Lower lobe of right lung (tissue), 2 donors: ENCODE data around the gene DFFA. TPM values are rescaled to one million over a fixed set of nuclear protein-coding genes. Genes with fewer than 3 reads are reported as not detected.
A peak's percentile ranks its signal among the peaks of the same experiment; 100 is the strongest.
"Not testable (repeated sequence)": the region's sequence is repeated elsewhere in the genome, so short reads cannot be mapped to it uniquely, and the experiment has no call there.

Source experiments
- ATAC-seq, 2 donors: fragments of 200-7000 bp; cut with Tn5 transposase; one replicate each; pipeline ENCODE4 v1.9.1; 2020 to 2022; ENCODE audit warnings: mild to moderate bottlenecking in 2 of 2, moderate library complexity in 2 of 2
- DNase-seq: peaks from one replicate; pipeline ENCODE4 v3.0.0-alpha.2; 2020
- H3K27ac ChIP-seq: fragments of 200-600 bp; one replicate; pipeline ENCODE4 v1.8.0; 2022
- H3K27me3 ChIP-seq: fragments of 200-600 bp; one replicate; pipeline ENCODE4 v1.8.0; 2022; ENCODE audit warnings: low read depth
- H3K36me3 ChIP-seq: fragments of 200-600 bp; one replicate; pipeline ENCODE4 v1.8.0; 2022; ENCODE audit warnings: mild to moderate bottlenecking
- H3K4me1 ChIP-seq: fragments of 200-600 bp; one replicate; pipeline ENCODE4 v1.8.0; 2022
- H3K4me3 ChIP-seq: fragments of 200-600 bp; one replicate; pipeline ENCODE4 v1.8.0; 2022; ENCODE audit warnings: mild to moderate bottlenecking
- H3K9me3 ChIP-seq: fragments of 200-600 bp; one replicate; pipeline ENCODE4 v1.8.0; 2022
- CTCF ChIP-seq: fragments of 200-600 bp; IDR thresholded peaks from one replicate; pipeline ENCODE4 v1.8.0; 2022; ENCODE audit warnings: antibody characterized with exemption, mild to moderate bottlenecking
- intact Hi-C: fragments of 100-400 bp; cut with DNase I; formaldehyde crosslinking; loops from one replicate; pipeline ENCODE4 v1.11.0; 2022
- total RNA-seq: library from RNA; stranded (reverse); fragmentation: NEBNext Ultra II Directional; extraction: Animal tissue kit (Norgen Biotek cat#: 25700); gene quantifications from one replicate; pipeline ENCODE4 v1.2.1, GENCODE V29; 2021
- donor health status: DM: no; HTN: yes; CAD: no; lungs with severe emphysema.

The DFFA gene
- total RNA-seq, 1 donor from 2014 or later, result 37.0 TPM

- no peak for TF ChIP-seq CTCF
- DNase-seq, result no peak
- Histone ChIP-seq H3K27ac (no peak overlapping the region), H3K4me3 (no peak overlapping the region), H3K36me3 (peaks cover 43% of the 10 kb centered on the region), H3K27me3 (no peaks in the 10 kb centered on the region), H3K9me3 (no peaks in the 10 kb centered on the region), H3K4me1 (peaks cover 27% of the 10 kb centered on the region)
- intact Hi-C loops, result no loop called here
- no peak for ATAC-seq
Observed at GRCh38 chr1:10470043-10470442, 2.3 kb downstream of the DFFA start.

- ATAC-seq, result no peak
- H3K9me3 ChIP-seq, result no peaks in the 10 kb centered on the region
- H3K4me3 ChIP-seq, result no peak overlapping the region
- intact Hi-C loops, result no loop called here
- H3K4me1 ChIP-seq, result peaks cover 19% of the 10 kb centered on the region
- H3K36me3 ChIP-seq, result peaks cover 72% of the 10 kb centered on the region
- DNase-seq, result no peak
- H3K27ac ChIP-seq, result no peak overlapping the region
- TF ChIP-seq CTCF, result no peak
- no peaks in the 10 kb centered on the region for H3K27me3 ChIP-seq
Observed at GRCh38 chr1:10467078-10467477, 5.3 kb downstream of the DFFA start.

- H3K27ac ChIP-seq, result no peak overlapping the region
- no peak for DNase-seq
- H3K4me3 ChIP-seq, result no peak overlapping the region
- TF ChIP-seq CTCF, result no peak
- ATAC-seq, result peak in 1 of 2 donors; percentile 36
- H3K27me3 ChIP-seq, result no peaks in the 10 kb centered on the region
- H3K4me1 ChIP-seq, result peaks cover 5% of the 10 kb centered on the region
- H3K36me3 ChIP-seq, result peaks cover 51% of the 10 kb centered on the region
- intact Hi-C loops, result no loop called here
- no peaks in the 10 kb centered on the region for H3K9me3 ChIP-seq
Observed at GRCh38 chr1:10459184-10459583, 13.1 kb downstream of the DFFA start.

- DNase-seq, result no peak
- Histone ChIP-seq H3K4me3 (no peak overlapping the region), H3K36me3 (peaks cover 39% of the 10 kb centered on the region), H3K27me3 (no peaks in the 10 kb centered on the region), H3K9me3 (no peaks in the 10 kb centered on the region), H3K27ac (no peak overlapping the region), H3K4me1 (peaks cover under 1% of the 10 kb centered on the region)
- ATAC-seq, result no peak
- intact Hi-C loops, result no loop called here
- no peak for TF ChIP-seq CTCF
Observed at GRCh38 chr1:10457875-10458274, 14.5 kb downstream of the DFFA start.

- H3K36me3 ChIP-seq, result peaks cover 35% of the 10 kb centered on the region
- H3K4me1 ChIP-seq, H3K9me3 ChIP-seq, intact Hi-C loops, H3K27ac ChIP-seq, H3K27me3 ChIP-seq, ATAC-seq, H3K4me3 ChIP-seq, DNase-seq: not testable (repeated sequence)
Observed at GRCh38 chr1:10457462-10457861, 14.9 kb downstream of the DFFA start.

GRCh38 chr1:10456661-10457060 is 15.7 kb downstream of the DFFA start:
- TF ChIP-seq CTCF, result no peak
- DNase-seq (no peak), ATAC-seq (no peak)
- intact Hi-C loops, result no loop called here
- Histone ChIP-seq H3K4me1 (peaks cover 1% of the 10 kb centered on the region), H3K4me3 (no peak overlapping the region), H3K27ac (peak overlapping the region; percentile 0), H3K36me3 (peaks cover 27% of the 10 kb centered on the region), H3K27me3 (no peaks in the 10 kb centered on the region), H3K9me3 (no peaks in the 10 kb centered on the region)
